H9 (cell line): ENCODE results near the gene SOX12. TPM values are rescaled to one million over a fixed set of nuclear protein-coding genes. Genes with fewer than 3 reads are reported as not detected.
A peak's percentile ranks its signal among the peaks of the same experiment; 100 is the strongest.
"Not testable (repeated sequence)": the region's sequence is repeated elsewhere in the genome, so short reads cannot be mapped to it uniquely, and the experiment has no call there.

Source experiments
- DNase-seq: peaks from one replicate; pipeline ENCODE4 v3.0.0-alpha.2; 2017
- H2AFZ ChIP-seq: one replicate; pipeline ENCODE4 v1.6.1; 2013; ENCODE audit warnings: mild to moderate bottlenecking, low read length, control low read depth, moderate library complexity
- H2AK5ac ChIP-seq: 2 replicates; pipeline ENCODE4 v1.6.1; 2013; ENCODE audit warnings: low read length, control low read depth, mixed read lengths; ENCODE audit not compliant: insufficient read length
- H2BK120ac ChIP-seq: one replicate; pipeline ENCODE4 v1.6.1; 2013; ENCODE audit warnings: low read depth, mild to moderate bottlenecking, low read length, control low read depth, inconsistent platforms; ENCODE audit not compliant: poor library complexity, severe bottlenecking
- H2BK12ac ChIP-seq: 2 replicates; pipeline ENCODE4 v1.6.1; 2013; ENCODE audit warnings: low read length, control low read depth, mixed read lengths, low read depth; ENCODE audit not compliant: insufficient read length
- H2BK15ac ChIP-seq: 2 replicates; pipeline ENCODE4 v1.6.1; 2013; ENCODE audit warnings: low read depth, low read length, control low read depth
- H2BK20ac ChIP-seq: one replicate; pipeline ENCODE4 v1.6.1; 2013; ENCODE audit warnings: low read depth, mild to moderate bottlenecking, low read length, control low read depth, inconsistent platforms; ENCODE audit not compliant: poor library complexity, severe bottlenecking
- H2BK5ac ChIP-seq: 2 replicates; pipeline ENCODE4 v1.6.1; 2013; ENCODE audit warnings: low read length, control low read depth, mixed read lengths; ENCODE audit not compliant: insufficient read length
- H3K14ac ChIP-seq: 2 replicates; pipeline ENCODE4 v1.6.1; 2013; ENCODE audit warnings: low read length, control low read depth; ENCODE audit not compliant: insufficient read depth
- H3K18ac ChIP-seq: 2 replicates; pipeline ENCODE4 v1.6.1; 2013; ENCODE audit warnings: low read depth, mild to moderate bottlenecking, mixed read lengths, low read length, control low read depth; ENCODE audit not compliant: insufficient read length
- H3K23ac ChIP-seq: 2 replicates; pipeline ENCODE4 v1.6.1; 2013; ENCODE audit warnings: low read length, control low read depth, mixed read lengths, low read depth; ENCODE audit not compliant: insufficient read length
- H3K23me2 ChIP-seq: 2 replicates; pipeline ENCODE4 v1.6.1; 2013; ENCODE audit warnings: low read depth, mild to moderate bottlenecking, mixed read lengths, low read length, control low read depth; ENCODE audit not compliant: insufficient read length, poor library complexity, severe bottlenecking
- H3K27ac ChIP-seq: 2 replicates; pipeline ENCODE4 v1.5.1; 2013; ENCODE audit warnings: low read length, control low read depth, mixed read lengths, low read depth; ENCODE audit not compliant: insufficient read length
- H3K27me3 ChIP-seq: 2 replicates; pipeline ENCODE4 v1.6.1; 2013; ENCODE audit warnings: low read length, control low read depth, inconsistent platforms; ENCODE audit not compliant: insufficient read depth
- H3K4ac ChIP-seq: 2 replicates; pipeline ENCODE4 v1.6.1; 2013; ENCODE audit warnings: low read depth, mild to moderate bottlenecking, control low read depth, inconsistent platforms, low read length, moderate library complexity
- H3K4me1 ChIP-seq: 2 replicates; pipeline ENCODE4 v1.6.1; 2013; ENCODE audit warnings: low read length, control low read depth, inconsistent platforms; ENCODE audit not compliant: insufficient read depth
- H3K4me2 ChIP-seq: 2 replicates; pipeline ENCODE4 v1.6.1; 2013; ENCODE audit warnings: low read length, control low read depth, mixed read lengths; ENCODE audit not compliant: insufficient read length, insufficient read depth
- H3K56ac ChIP-seq: 2 replicates; pipeline ENCODE4 v1.6.1; 2013; ENCODE audit warnings: low read depth, mild to moderate bottlenecking, mixed read lengths, low read length, control low read depth; ENCODE audit not compliant: insufficient read length
- H3K79me1 ChIP-seq: 2 replicates; pipeline ENCODE4 v1.6.1; 2013; ENCODE audit warnings: low read depth, mild to moderate bottlenecking, moderate library complexity, low read length, control low read depth, inconsistent platforms; ENCODE audit not compliant: insufficient read depth, poor library complexity, severe bottlenecking
- H3K79me2 ChIP-seq: 2 replicates; pipeline ENCODE4 v1.6.1; 2013; ENCODE audit warnings: low read length, control low read depth, inconsistent platforms; ENCODE audit not compliant: insufficient read depth
- H3K9ac ChIP-seq: 2 replicates; pipeline ENCODE4 v1.6.1; 2013; ENCODE audit warnings: low read length, control low read depth, mixed read lengths; ENCODE audit not compliant: insufficient read length; ENCODE audit errors: extremely low read depth
- H3K9me3 ChIP-seq: one replicate; pipeline ENCODE4 v1.6.1; 2013; ENCODE audit warnings: low read depth, low read length, inconsistent platforms; ENCODE audit not compliant: control insufficient read depth
- H3T11ph ChIP-seq: one replicate; pipeline ENCODE4 v1.6.1; 2013; ENCODE audit warnings: mild to moderate bottlenecking, low read length, control low read depth, inconsistent platforms
- H4K20me1 ChIP-seq: one replicate; pipeline ENCODE4 v1.6.1; 2013; ENCODE audit not compliant: control insufficient read depth, insufficient read length, insufficient read depth
- H4K5ac ChIP-seq: 2 replicates; pipeline ENCODE4 v1.6.1; 2013; ENCODE audit warnings: low read depth, mild to moderate bottlenecking, mixed read lengths, low read length, control low read depth; ENCODE audit not compliant: insufficient read length
- H4K8ac ChIP-seq: replicated peaks from 2 replicates; pipeline ENCODE4 v1.6.1; 2013; ENCODE audit warnings: low read length, control low read depth, mixed read lengths, low read depth; ENCODE audit not compliant: insufficient read length
- H4K91ac ChIP-seq: 2 replicates; pipeline ENCODE4 v1.6.1; 2013; ENCODE audit warnings: low read depth, mild to moderate bottlenecking, moderate library complexity, mixed read lengths, low read length, control low read depth; ENCODE audit not compliant: insufficient read length
- H3K27ac Mint-ChIP-seq, 3 experiments: 2 replicates in 2 of 3; 3 replicates in 1 of 3; pipeline ENCODE4 v1.8.0; 2020 to 2021; ENCODE audit warnings: mixed read lengths in 3 of 3, mild to moderate bottlenecking in 1 of 3, moderate library complexity in 1 of 3
- H3K27me3 Mint-ChIP-seq: 2 replicates; pipeline ENCODE4 v1.8.0; 2021; ENCODE audit warnings: low read depth, mild to moderate bottlenecking, moderate library complexity, mixed read lengths
- H3K36me3 Mint-ChIP-seq, 3 experiments: 2 replicates in 2 of 3; 3 replicates in 1 of 3; pipeline ENCODE4 v1.8.0; 2020 to 2021; ENCODE audit warnings: low read depth in 3 of 3, mixed read lengths in 3 of 3; ENCODE audit not compliant: insufficient read depth in 1 of 3
- H3K4me1 Mint-ChIP-seq, 2 experiments: 2 replicates each; pipeline ENCODE4 v1.8.0; 2020; ENCODE audit warnings: mixed read lengths in 2 of 2
- H3K4me3 Mint-ChIP-seq, 2 experiments: 2 replicates in 1 of 2; 3 replicates in 1 of 2; pipeline ENCODE4 v1.8.0; 2020 to 2021; ENCODE audit warnings: mild to moderate bottlenecking in 2 of 2, mixed read lengths in 2 of 2, moderate library complexity in 1 of 2
- H3K9me3 Mint-ChIP-seq, 2 experiments: 2 replicates in 1 of 2; 3 replicates in 1 of 2; pipeline ENCODE4 v1.8.0; 2020; ENCODE audit warnings: mild to moderate bottlenecking in 2 of 2, mixed read lengths in 2 of 2, moderate library complexity in 1 of 2
- CTCF ChIP-seq: fragments of 200-600 bp; sonication (generic); conservative IDR thresholded peaks from 3 replicates; pipeline ENCODE4 v1.8.0; 2021; ENCODE audit warnings: antibody characterized with exemption, mild to moderate bottlenecking
- WGBS: extraction: QIAGEN DNeasy Blood & Tissue Kit; methylation state at CpG from one replicate; pipeline ENCODE4 v1.1.7; 2013; ENCODE audit warnings: missing lambda C conversion rate, low lambda C conversion rate, mixed read lengths; ENCODE audit not compliant: insufficient read length; ENCODE audit errors: extremely low coverage; 5-methylcytosine and 5-hydroxymethylcytosine counted together
- total RNA-seq: library from RNA; stranded (reverse); gene quantifications from 2 replicates; pipeline ENCODE4 v1.2.1, GENCODE V29; 2021

Gene SOX12
- total RNA-seq, 1 experiment from 2014 or later, result 54.4 TPM

- no peak overlapping the region for H4K91ac ChIP-seq
- no peaks in the 10 kb centered on the region for H3K79me2 ChIP-seq
- no peaks in the 10 kb centered on the region for H3K27me3 ChIP-seq
- Mint-ChIP-seq H3K36me3 (no peaks in the 10 kb centered on the region), H3K27me3 (peaks cover 9% of the 10 kb centered on the region), H3K4me3 (no peak overlapping the region), H3K9me3 (no peaks in the 10 kb centered on the region), H3K4me1 (peaks cover 9 to 12% of the 10 kb centered on the region in 2 experiments; a peak in 3 of 4 replicates), H3K27ac (peak overlapping the region in 2 of 3 experiments; percentile 61 to 89; a peak in 2 of 7 replicates)
- no peak overlapping the region for H2AFZ ChIP-seq
- no peak overlapping the region for H4K8ac ChIP-seq
- H3K4ac ChIP-seq, result no peak overlapping the region
- no peak overlapping the region for H4K5ac ChIP-seq
- no peak for TF ChIP-seq CTCF
- no peak overlapping the region for H3K56ac ChIP-seq
- no peak overlapping the region for H2BK120ac ChIP-seq
- no peak overlapping the region for H3K27ac ChIP-seq
- no peak overlapping the region for H2BK20ac ChIP-seq
- no CpG with 5 or more reads among the region's 10 CpGs for WGBS
- no peak overlapping the region for H3T11ph ChIP-seq
- no peak overlapping the region for H3K4me2 ChIP-seq
- H3K9ac ChIP-seq, result no peak overlapping the region
- no peak overlapping the region for H2BK15ac ChIP-seq
- H4K20me1 ChIP-seq, result peaks cover 3% of the 10 kb centered on the region
- H3K18ac ChIP-seq, result no peak overlapping the region
- no peaks in the 10 kb centered on the region for H3K79me1 ChIP-seq
- no peak overlapping the region for H3K23ac ChIP-seq
- no peak overlapping the region for H2AK5ac ChIP-seq
- no peaks in the 10 kb centered on the region for H3K4me1 ChIP-seq
- H3K23me2 ChIP-seq, result no peaks in the 10 kb centered on the region
- no peaks in the 10 kb centered on the region for H3K9me3 ChIP-seq
- H2BK5ac ChIP-seq, result no peak overlapping the region
- no peak for DNase-seq
- no peak overlapping the region for H2BK12ac ChIP-seq
- H3K14ac ChIP-seq, result no peak overlapping the region; the same call in 1 of the 2 replicates
Measured at GRCh38 chr20:371755-372542, 46.6 kb downstream of the SOX12 start.

GRCh38 chr20:372543-373082, 47.3 kb downstream of the SOX12 start:
- not testable (repeated sequence) for H3K4me3 Mint-ChIP-seq, H3K9me3 ChIP-seq, H3K27me3 ChIP-seq, H3K23ac ChIP-seq, H2AK5ac ChIP-seq, H2BK12ac ChIP-seq, H3K27ac ChIP-seq, H2BK5ac ChIP-seq, H3K36me3 Mint-ChIP-seq, H2AFZ ChIP-seq, H3K79me2 ChIP-seq, H3K14ac ChIP-seq, H3K18ac ChIP-seq, H3K27me3 Mint-ChIP-seq, H3K4me2 ChIP-seq, H2BK120ac ChIP-seq, H3T11ph ChIP-seq, H2BK15ac ChIP-seq, H4K20me1 ChIP-seq, H3K56ac ChIP-seq, H3K27ac Mint-ChIP-seq, H3K9ac ChIP-seq, H4K8ac ChIP-seq, H3K23me2 ChIP-seq, H3K79me1 ChIP-seq, H4K5ac ChIP-seq, DNase-seq, H3K9me3 Mint-ChIP-seq, H4K91ac ChIP-seq, H3K4ac ChIP-seq, H3K4me1 ChIP-seq, H2BK20ac ChIP-seq
- H3K4me1 Mint-ChIP-seq, result peaks cover 9 to 12% of the 10 kb centered on the region in 2 experiments; a peak in 3 of 4 replicates
- no CpG with 5 or more reads among the region's 11 CpGs for WGBS
